Parathyroid adenoma (tissue), 2 donors: ENCODE data around the gene PLCH2.
A peak's percentile ranks its signal among the peaks of the same experiment; 100 is the strongest.

Source experiments
- H2AFZ ChIP-seq: fragments of 300-600 bp; sonication (generic); one replicate; pipeline ENCODE4 v1.7.0; 2017; ENCODE audit warnings: antibody characterized with exemption, mild to moderate bottlenecking
- H3K27ac ChIP-seq: fragments of 300-600 bp; sonication (generic); one replicate; pipeline ENCODE4 v1.7.0; 2017
- H3K27me3 ChIP-seq: fragments of 300-600 bp; sonication (generic); one replicate; pipeline ENCODE4 v1.7.0; 2017; ENCODE audit warnings: low read length; ENCODE audit not compliant: control insufficient read depth, insufficient read depth
- H3K36me3 ChIP-seq: fragments of 300-600 bp; sonication (generic); one replicate; pipeline ENCODE4 v1.7.0; 2017; ENCODE audit warnings: low read length; ENCODE audit not compliant: control insufficient read depth, insufficient read depth
- H3K4me1 ChIP-seq: fragments of 300-600 bp; sonication (generic); one replicate; pipeline ENCODE4 v1.7.0; 2017; ENCODE audit warnings: control low read depth
- H3K4me2 ChIP-seq: fragments of 300-600 bp; sonication (generic); one replicate; pipeline ENCODE4 v1.7.0; 2017; ENCODE audit warnings: low read length
- H3K4me3 ChIP-seq: fragments of 300-600 bp; sonication (generic); one replicate; pipeline ENCODE4 v1.7.0; 2017; ENCODE audit warnings: low read depth, low read length
- H3K79me2 ChIP-seq: fragments of 300-600 bp; sonication (generic); one replicate; pipeline ENCODE4 v1.7.0; 2017; ENCODE audit warnings: control low read depth
- H3K9ac ChIP-seq: fragments of 300-600 bp; sonication (generic); one replicate; pipeline ENCODE4 v1.7.0; 2017; ENCODE audit warnings: mild to moderate bottlenecking
- H3K9me3 ChIP-seq: fragments of 300-600 bp; sonication (generic); one replicate; pipeline ENCODE4 v1.7.0; 2017; ENCODE audit warnings: low read length; ENCODE audit not compliant: control insufficient read depth
- CTCF ChIP-seq: fragments of 300-600 bp; sonication (generic); IDR thresholded peaks from one replicate; pipeline ENCODE4 v1.7.0; 2017; ENCODE audit warnings: antibody characterized with exemption, mild to moderate bottlenecking
- donor health status: primary hyperparathyroidism.

Gene PLCH2

GRCh38 chr1:2525920-2526823 is 50.1 kb downstream of the PLCH2 start, which contains the start of gene PANK4:
Gene PANK4, minus strand, starts transcription at chr1:2526596. Its CDS starts 9 bp downstream, at chr1:2526587.
- Histone ChIP-seq H3K4me1 (peaks cover 3% of the 10 kb centered on the region), H2AFZ (peak within 1 kb of the TSS; percentile 83), H3K9ac (peak within 1 kb of the TSS; percentile 37), H3K9me3 (no peaks in the 10 kb centered on the region), H3K4me3 (peak within 1 kb of the TSS; percentile 74), H3K27ac (peak within 1 kb of the TSS; percentile 47), H3K4me2 (peak within 1 kb of the TSS; percentile 91), H3K36me3 (no peaks in the 10 kb centered on the region), H3K27me3 (no peaks in the 10 kb centered on the region), H3K79me2 (peaks cover 19% of the 10 kb centered on the region)
- TF ChIP-seq CTCF, result no peak

GRCh38 chr1:2526824-2527555 is 50.9 kb downstream of the PLCH2 start:
- Histone ChIP-seq H3K4me3 (no peak overlapping the region), H3K27me3 (no peaks in the 10 kb centered on the region), H3K9me3 (no peaks in the 10 kb centered on the region), H3K36me3 (no peaks in the 10 kb centered on the region), H2AFZ (peak overlapping the region; percentile 83), H3K4me1 (peaks cover 3% of the 10 kb centered on the region), H3K9ac (no peak overlapping the region), H3K4me2 (peak overlapping the region; percentile 31), H3K79me2 (peaks cover 19% of the 10 kb centered on the region), H3K27ac (peak overlapping the region; percentile 15)
- TF ChIP-seq CTCF, result no peak

- no peak overlapping the region for H3K4me2 ChIP-seq
- no peak overlapping the region for H3K27ac ChIP-seq
- H3K36me3 ChIP-seq, result no peaks in the 10 kb centered on the region
- H3K27me3 ChIP-seq, result no peaks in the 10 kb centered on the region
- peaks cover 19% of the 10 kb centered on the region for H3K79me2 ChIP-seq
- H3K4me1 ChIP-seq, result peaks cover 3% of the 10 kb centered on the region
- H3K9me3 ChIP-seq, result no peaks in the 10 kb centered on the region
- H3K9ac ChIP-seq, result no peak overlapping the region
- no peak overlapping the region for H2AFZ ChIP-seq
- TF ChIP-seq CTCF, result no peak
- H3K4me3 ChIP-seq, result no peak overlapping the region
These were observed 51.4 kb downstream of the PLCH2 start for GRCh38 chr1:2527556-2527860.

- no peak for TF ChIP-seq CTCF
- no peaks in the 10 kb centered on the region for H3K9me3 ChIP-seq
- no peaks in the 10 kb centered on the region for H3K36me3 ChIP-seq
- H2AFZ ChIP-seq, result no peak overlapping the region
- no peaks in the 10 kb centered on the region for H3K27me3 ChIP-seq
- H3K4me3 ChIP-seq, result no peak overlapping the region
- H3K4me2 ChIP-seq, result no peak overlapping the region
- peaks cover 3% of the 10 kb centered on the region for H3K4me1 ChIP-seq
- H3K27ac ChIP-seq, result no peak overlapping the region
- H3K79me2 ChIP-seq, result peaks cover 19% of the 10 kb centered on the region
- no peak overlapping the region for H3K9ac ChIP-seq
These were observed 51.9 kb downstream of the PLCH2 start for GRCh38 chr1:2528016-2528415.
